GM19240 (cell line): ENCODE data around the gene TRPM7.
"Not testable (repeated sequence)": the region's sequence is repeated elsewhere in the genome, so short reads cannot be mapped to it uniquely, and the experiment has no call there.

Experiments
- DNase-seq: peaks from one replicate; pipeline ENCODE4 v3.0.0; 2011; ENCODE audit warnings: low spot score; ENCODE audit not compliant: insufficient read length

Gene TRPM7

DNA sequence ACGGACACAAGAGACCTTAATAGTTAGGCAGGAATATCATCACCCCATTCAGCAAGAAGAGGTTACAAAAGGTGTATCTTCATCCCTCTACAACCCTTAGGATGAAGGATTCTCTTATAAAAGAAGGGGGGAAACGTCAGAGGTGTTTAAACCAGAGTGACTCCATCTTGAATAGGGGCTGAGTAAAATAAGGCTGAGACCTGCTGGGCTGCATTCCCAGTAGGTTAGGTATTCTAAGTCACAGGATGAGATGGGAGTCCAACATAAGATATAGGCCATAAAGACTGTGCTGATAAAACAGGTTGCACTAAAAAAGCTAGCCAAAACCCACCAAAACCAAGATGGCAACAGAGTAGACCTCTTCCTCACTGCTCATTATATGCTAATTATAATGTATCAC is 16.5 kb downstream of the TRPM7 start:
- no peak for DNase-seq

DNA sequence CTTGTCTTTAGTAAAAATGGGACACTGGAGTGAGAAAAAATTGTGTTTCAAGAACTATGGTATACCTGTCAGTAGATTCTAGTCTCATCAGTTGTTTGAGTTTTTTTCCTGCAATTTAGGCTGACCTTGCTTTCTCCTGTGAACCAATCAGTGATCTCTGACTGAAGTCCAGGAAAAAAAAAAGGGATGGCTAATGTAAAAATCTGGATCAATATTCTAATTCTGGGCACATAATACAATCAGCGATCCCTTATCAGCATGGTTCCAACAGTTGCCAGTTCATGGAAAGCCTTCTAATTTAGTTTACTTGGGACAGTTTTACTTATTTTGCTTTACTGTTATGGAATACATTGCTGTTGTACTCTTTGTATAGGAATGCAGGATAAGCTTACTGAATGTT is 17.0 kb downstream of the TRPM7 start:
- DNase-seq: no peak

DNA sequence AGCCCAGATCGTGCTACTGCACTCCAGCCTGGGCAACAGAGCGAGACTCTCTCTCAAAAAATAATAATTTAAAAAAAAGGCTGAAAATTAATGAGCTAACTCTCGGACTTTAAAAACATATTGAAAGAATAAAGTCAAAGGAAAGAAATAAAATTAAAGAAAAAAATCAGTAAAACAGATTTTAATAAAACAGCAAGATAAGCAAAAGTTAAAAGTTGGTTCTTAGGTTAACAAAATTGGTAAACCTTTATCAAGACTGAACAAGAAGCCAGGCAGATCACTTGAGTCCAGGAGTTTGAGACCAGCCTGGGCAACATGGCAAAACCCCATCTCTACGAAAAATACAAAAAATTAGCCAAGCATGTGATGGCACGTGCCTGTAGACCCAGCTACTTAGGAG is 20.7 kb downstream of the TRPM7 start:
- DNase-seq: no peak

DNA sequence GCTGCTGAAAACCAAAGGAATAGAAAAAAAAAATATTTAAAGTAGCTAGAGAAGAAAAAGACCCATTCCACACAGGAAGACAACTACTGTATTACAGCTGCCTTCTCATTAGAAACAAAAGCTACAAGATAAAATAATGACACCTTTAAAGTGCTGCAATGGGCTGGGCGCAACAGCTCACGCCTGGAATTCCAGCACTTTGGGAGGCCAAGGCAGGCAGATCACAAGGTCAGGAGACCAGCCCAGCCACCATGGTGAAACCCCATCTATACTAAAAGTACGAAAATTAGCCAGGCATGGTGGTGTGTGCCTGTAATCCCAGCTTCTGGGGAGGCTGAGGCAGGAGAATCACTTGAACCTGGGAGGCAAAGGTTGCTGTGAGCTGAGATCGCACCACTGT is 31.0 kb downstream of the TRPM7 start:
- no peak for DNase-seq

DNA sequence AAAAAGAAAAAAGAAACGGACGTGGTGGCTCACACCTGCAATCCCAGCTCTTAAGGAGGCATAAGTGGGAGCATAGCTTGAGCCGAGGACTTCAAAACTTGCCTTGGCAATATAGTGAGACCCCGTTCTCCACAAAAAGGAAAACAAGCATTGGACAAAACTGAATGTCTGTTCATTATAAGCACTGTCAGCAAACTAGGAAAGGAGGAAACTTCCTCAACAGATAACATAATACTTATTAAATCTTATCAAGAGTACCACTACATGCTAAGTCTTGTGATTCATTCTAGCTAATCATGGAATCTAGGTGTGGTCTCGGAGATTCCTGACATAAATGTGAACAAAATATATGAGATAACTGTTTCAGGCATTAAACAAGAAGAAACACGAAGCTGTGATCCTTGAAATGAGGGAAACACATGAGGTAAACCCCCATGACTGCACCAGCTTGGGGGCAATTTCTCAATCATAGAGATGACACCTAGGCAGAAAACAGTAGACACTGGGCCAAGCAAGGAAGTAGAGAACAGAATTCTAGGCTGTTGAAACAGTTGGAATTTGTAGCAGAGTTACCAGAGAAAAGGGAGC is 33.3 kb downstream of the TRPM7 start:
- no peak for DNase-seq

DNA sequence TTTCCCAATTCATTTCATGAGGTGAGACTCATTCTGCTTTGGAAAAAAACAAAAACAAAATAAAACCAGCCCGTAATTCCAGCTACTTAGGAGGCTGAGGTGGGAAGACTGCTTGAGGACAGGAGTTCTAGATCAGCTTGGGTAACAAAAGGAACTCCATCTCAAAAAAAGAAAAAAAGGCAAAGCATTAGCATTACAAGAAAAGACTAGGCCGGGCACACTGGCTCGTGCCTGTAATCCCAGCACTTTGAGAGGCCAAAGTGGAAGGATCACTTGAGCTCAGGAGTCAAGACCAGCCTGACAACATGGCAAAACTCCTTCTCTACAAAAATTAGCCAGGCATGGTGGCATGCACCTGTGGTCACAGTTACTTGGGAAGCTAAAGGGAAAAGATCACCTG is 33.9 kb downstream of the TRPM7 start:
- DNase-seq: no peak

DNA sequence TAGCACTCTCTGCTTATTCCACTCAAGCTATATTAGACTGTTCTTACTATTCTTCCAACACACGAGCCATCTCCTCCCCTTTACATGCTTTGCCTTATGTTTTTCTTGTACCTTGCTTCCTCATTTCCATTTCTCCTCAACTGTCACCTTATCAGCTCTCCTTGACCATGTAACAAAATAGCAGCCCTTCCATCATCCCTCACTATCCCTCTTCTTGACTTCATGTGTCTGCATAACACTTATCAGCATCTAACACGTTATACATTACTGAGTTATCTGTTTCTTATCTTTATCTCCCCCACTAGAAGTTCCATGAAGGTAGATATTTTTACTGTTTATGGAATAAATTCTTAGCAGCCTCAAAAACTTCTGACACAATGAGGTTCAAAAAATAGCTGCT is 45.3 kb downstream of the TRPM7 start:
- no peak for DNase-seq

DNA sequence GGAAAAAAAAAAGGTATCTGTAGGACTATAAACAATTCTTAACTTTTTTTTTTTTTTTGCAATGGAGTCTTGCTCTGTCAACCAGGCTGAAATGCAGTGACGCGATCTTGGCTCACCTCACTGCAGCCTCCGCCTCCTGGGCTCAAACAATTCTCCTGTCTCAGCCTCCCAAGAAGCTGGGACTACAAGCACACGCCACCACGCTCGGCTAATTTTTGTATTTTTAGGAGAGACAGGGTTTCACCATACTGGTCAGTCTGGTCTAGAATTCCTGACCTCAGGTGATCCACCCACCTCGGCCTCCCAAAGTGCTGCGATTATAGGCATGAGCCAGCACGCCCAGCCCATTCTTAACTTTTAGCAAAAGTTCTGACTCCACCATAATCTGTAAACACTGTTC is 50.5 kb downstream of the TRPM7 start:
- DNase-seq: no peak

DNA sequence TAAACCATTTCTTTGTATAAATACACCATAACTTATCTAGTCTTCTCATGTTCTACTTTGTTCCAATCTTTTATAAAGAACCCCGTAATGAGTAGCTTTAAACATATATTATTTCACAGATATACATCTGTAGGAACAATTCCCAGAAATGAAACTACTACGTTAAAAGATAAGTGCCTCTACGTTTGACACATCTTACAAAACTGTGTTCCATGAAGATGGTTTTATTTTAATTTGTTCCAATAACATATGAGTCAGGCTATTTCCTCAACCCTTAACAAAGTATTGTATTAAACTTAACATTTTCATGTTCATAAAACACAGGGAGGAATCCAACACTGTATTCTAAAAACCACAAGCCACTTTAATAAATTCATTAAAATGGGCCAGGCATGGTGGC is 52.9 kb downstream of the TRPM7 start:
- DNase-seq: no peak

DNA sequence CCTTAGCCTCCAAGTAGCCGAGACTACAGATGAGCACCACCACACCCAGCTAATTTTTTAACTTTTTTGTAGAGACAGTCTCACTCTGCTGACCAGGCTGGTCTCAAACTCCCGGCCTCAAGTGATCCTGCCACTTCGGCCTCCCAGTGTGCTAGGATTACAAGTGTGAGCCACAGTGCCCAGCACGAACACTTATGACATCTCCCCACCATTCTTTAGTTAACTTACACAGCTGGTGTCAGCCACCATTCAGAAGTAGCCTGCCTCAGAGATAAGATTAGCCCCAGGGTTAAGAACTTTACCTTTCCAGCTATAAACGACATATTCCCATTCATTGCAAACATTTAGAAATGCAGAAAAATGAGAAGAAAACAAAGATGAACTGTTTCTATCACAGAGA is 58.2 kb downstream of the TRPM7 start:
- DNase-seq: no peak

DNA sequence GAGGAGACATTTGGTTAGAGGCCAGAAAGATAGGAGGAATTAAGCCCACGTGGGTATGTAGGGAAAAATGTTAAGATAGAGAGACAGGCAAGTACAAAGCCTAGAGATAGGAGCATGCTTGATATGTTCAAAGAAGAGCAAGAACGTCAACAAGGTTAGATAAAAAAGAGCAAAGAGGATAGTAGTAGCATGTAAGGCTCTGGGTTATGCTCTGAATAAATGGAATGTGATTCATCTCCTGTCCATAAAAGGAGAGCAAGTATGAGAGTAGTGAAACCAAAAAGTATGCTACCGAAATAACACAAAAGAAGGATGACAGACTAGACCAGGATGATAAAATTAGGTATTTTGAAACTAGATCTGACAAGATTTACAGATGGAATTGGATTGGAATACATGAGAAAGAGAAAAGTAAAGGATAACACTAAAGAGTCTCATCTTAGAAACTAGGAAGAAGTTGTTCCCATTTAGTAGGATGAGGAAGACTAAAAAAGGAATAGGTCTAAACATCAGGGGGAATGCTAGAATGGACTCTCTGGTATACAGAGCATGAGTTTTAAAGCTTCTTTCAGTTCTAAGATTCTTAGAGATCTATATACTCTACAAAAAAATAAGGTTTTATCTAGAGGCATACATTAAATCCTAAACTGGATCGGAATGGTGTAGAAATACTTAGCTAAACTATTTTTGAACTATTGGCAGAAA is 59.1 kb downstream of the TRPM7 start:
- DNase-seq: no peak

DNA sequence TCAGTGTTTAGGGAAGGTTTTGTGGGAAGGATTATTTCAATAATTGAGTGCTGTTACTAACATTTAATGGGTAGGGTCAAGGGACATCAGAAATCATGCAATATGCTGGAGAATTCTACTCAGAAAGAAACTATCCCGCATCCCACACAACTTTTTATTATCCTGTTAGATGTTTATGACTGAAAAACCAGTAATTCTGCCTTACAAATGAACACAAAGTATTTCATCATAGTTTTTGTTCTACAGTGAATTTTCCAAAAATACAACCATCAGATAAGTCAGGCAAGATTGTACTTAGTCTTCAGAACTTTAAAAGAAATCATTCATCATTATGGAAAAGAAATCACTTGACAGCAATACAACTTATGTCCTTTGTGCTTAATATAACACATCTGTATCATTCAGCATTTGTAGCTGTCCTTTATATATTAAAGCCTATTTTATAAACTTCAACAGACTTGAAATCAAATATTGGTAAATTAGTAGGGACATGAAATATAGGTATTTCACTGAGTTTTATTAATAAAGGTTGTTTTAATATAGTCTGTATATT is 61.9 kb downstream of the TRPM7 start:
- DNase-seq: no peak

DNA sequence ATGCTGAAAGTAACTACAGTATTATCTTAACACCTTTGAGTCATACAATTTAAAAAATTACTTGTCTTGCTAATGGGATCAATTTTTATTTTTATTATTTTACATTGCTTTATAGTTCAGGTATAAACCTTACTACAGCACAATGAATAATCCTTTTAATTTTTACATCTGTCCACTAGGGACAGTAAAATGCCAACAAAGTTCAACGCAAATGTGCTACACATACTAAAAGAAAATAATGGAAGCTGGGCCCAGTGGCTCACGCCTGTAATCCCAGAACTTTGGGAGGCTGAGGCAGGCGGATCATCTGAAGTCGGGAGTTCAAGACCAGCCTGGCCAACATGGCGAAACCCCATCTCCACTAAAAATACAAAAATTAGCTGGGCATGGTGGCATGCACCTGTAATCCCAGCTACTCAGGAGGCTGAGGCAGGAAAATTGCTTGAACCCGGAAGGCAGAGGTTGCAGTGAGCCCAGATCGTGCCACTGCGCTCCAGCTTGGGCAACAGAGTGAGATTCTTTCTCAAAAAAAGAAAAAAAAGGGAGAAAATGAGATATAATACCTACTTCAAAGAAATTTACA is 64.1 kb downstream of the TRPM7 start:
- not testable (repeated sequence) for DNase-seq

DNA sequence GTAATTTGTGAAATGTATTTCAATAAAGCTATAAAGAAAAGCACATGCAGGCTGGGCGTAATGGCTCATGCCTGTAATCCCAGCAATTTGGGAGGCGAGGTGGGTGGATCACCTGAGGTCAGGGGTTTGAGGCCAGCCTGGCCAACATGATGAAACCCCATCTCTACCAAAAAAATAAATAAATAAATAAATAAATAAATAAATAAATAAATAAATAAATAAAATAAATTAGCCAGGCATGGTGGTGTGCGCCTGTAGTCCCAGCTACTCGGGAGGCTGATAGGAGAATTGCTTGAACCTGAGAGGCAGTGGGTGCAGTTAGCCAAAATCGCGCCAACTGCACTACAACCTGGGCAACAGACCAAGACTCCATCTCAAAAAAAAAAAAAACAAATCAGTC is 69.6 kb downstream of the TRPM7 start:
- not testable (repeated sequence) for DNase-seq

DNA sequence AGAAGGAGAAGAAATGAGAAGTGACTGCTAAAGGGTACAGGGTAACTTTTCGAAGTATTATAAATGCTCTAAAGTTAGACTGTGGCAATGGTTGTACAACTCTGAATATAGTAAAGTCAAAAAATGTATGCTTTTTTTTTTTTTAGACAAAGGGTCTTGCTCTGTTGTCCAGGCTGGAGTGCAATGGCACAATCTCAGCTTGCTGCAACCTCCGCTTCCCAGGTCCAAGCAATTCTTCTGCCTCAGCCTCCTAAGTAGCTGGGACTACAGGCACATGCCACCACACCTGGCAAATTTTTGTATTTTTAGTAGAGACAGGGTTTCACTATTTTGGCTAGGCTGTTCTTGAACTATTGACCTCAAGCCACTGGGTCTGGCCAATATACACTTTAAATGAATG is 70.0 kb downstream of the TRPM7 start:
- DNase-seq: not testable (repeated sequence)

DNA sequence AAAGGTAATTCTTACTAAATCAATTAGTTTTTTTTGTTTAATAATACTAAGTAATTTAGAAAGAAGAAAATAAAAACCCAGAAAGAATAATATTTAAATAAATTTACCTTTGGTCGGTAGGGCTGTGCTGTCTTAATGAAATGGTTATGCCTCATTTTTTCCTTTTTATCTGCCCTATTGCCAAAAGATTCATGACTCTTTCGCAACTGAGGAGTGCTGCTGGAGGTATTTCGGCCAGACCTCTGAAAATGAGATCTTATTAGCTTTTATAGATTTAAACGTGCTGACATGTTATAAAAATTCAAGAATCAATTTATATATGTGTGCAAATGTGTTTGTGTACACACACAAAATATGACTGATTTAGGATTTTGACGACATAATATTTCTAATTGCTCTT is 73.0 kb downstream of the TRPM7 start:
- no peak for DNase-seq

DNA sequence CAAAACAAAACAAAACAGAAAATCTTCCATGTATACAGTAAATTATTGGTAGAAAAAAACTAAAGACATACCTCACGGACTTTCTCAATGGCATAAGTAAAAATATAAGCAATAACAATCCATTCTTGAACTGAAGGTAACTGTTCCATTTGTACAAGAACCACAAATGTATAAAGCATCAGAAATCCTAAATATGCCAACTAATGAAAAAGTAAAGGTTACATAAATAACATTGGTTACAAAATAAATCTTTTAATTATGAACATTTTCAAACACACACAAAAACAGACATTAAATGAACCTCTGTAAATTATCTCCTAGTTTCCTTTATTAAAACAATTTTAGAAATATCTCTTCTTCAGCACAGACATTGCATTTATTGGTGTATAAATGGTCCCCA is 79.5 kb downstream of the TRPM7 start:
- no peak for DNase-seq

DNA sequence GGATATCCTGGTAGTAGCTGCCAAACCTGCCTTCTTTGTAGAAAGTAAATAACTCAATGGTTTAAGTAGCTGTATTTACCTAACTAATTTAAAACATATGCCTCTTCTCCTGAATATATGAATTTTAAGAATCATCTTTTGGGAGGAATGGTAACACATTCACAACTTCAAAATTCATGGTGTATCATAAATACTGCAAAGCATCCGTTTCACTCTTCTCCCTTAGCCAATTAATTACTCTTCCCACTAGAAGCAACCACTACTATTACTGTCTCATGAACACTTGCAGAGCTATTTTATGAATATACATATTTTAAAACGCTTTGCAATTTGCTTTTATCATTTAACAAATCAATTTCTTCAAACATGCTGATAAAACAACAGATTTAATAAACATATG is 81.1 kb downstream of the TRPM7 start:
- no peak for DNase-seq

DNA sequence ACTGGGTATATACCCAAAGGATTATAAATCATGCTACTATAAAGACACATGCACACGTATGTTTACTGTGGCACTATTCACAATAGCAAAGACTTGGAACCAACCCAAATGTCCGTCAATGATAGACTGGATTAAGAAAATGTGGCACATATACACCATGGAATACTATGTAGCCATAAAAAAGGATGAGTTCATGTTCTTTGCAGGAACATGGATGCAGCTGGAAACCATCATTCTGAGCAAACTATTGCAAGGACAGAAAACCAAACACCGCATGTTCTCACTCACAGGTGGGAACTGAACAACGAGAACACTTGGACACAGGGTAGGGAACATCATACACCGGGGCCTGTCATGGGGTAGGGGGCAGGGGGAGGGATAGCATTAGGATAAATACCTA is 84.6 kb downstream of the TRPM7 start:
- DNase-seq: not testable (repeated sequence)

DNA sequence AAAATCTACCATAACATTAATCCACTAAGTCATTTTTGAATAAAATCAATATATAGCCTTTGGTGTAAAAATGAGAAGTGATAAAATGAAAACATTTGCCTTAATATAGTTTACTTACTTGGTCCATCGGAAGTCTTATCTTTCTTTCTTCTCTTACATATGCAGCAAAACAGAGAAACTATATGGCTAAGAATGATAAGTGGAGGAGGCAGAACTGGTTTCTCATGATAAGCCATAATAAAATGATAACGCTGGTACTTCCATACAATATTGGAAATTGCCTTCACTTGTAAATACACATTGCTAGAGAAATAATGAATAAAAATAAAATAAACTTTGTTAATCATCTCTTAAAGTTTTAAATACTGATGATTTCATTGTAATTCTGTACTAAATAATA is 92.3 kb downstream of the TRPM7 start:
- no peak for DNase-seq

DNA sequence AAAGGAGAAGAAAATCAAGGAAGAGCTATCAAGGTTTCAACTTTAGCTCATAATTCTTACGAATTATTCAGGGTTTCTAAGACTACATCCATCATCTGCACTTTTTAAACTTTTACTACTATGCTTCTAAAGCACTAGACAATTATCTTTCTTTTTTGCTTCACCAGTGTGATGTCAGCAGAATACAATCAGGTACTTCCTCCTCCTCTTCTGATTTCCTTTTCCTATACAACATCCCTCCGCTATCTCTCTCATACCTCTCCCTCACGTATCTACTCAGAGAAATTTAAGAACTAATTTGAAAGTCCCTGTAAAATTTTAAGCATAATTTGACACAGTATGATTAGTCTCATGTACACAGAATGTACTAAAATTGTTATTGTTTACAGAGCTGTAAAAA is 92.8 kb downstream of the TRPM7 start:
- no peak for DNase-seq

DNA sequence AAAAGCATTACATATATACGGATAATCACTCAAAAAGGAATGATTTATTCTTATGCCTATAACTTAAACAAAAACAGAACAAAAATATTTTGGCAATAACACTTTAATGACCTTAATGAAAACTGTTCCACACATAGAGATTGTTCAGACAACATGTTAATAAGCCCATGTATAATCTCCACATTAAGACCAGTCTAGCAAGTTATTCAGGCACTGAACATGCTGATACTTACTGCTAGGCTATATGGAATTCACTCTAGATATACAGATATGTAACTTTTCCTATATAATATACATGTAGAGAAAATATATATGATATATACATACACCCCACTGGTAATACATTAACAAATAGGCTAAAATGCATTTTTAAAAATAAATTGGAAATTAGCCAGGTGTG is 96.3 kb downstream of the TRPM7 start:
- DNase-seq: no peak

DNA sequence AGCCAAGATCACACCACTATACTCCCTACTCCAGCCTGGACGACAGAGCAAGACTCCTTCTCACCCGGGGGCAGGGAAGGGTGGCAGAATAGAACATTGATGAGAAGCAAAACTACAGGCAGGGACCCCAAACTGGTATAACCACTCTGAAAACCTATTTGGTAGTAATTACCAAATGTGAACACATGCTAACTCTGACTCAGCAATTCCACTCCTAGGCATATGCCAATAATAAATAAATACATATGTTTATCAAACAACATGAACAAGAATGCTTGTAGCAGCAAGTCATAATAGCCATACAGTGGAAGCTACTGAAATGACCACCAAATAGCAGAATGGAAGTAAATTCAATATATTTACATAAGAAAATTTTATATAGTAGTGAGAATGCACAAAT is 109.1 kb downstream of the TRPM7 start:
- no peak for DNase-seq
